ENCODE results near the gene BCAM. TPM values are rescaled to one million over a fixed set of nuclear protein-coding genes. Genes with fewer than 3 reads are reported as not detected.

Gene BCAM
- polyA plus RNA-seq, 4 donors = 457 to 754 (median 572) TPM

Other genes starting within 250 kb of the BCAM start
- 1 to 10 TPM in 3 of 4 donors, under 1 TPM in 1; 0.55 to 1.7 (median 1.0) TPM for gene IGSF23, start 195.5 kb upstream of the BCAM start, polyA plus RNA-seq (ENCODE audit: insufficient read length in 4 of 4)
- gene PVR, start 165.2 kb upstream of the BCAM start, polyA plus RNA-seq (ENCODE audit: insufficient read length in 4 of 4) = 10 to 100 TPM; 30.0 to 36.1 (median 31.7) TPM
- 10 to 100 TPM in 3 of 4 donors, 1 to 10 TPM in 1; 9.4 to 16.3 (median 14.4) TPM for gene CEACAM19, start 137.6 kb upstream of the BCAM start, polyA plus RNA-seq (ENCODE audit: insufficient read length in 4 of 4)
- gene CEACAM16, start 110.0 kb upstream of the BCAM start, polyA plus RNA-seq (ENCODE audit: insufficient read length in 4 of 4) = not detected
- gene BCL3, start 60.4 kb upstream of the BCAM start, polyA plus RNA-seq (ENCODE audit: insufficient read length in 4 of 4) = 10 to 100 TPM in 1 of 4 donors, 1 to 10 TPM in 3; 5.6 to 10.2 (median 6.2) TPM
- gene CBLC, start 31.2 kb upstream of the BCAM start, polyA plus RNA-seq (ENCODE audit: insufficient read length in 4 of 4) = 1 to 10 TPM; 4.3 to 7.4 (median 5.7) TPM
- 100 to 1,000 TPM; 149 to 180 (median 159) TPM for gene NECTIN2, start 37.2 kb downstream of the BCAM start, polyA plus RNA-seq (ENCODE audit: insufficient read length in 4 of 4)
- gene TOMM40, start 82.2 kb downstream of the BCAM start, polyA plus RNA-seq (ENCODE audit: insufficient read length in 4 of 4) = 10 to 100 TPM; 44.7 to 54.6 (median 47.6) TPM
- 100 to 1,000 TPM; 261 to 604 (median 299) TPM for gene APOE, start 96.7 kb downstream of the BCAM start, polyA plus RNA-seq (ENCODE audit: insufficient read length in 4 of 4)
- 10 to 100 TPM; 10.5 to 12.5 (median 11.2) TPM for gene APOC1, start 105.5 kb downstream of the BCAM start, polyA plus RNA-seq (ENCODE audit: insufficient read length in 4 of 4)
- not detected for gene APOC4, start 133.1 kb downstream of the BCAM start, polyA plus RNA-seq (ENCODE audit: insufficient read length in 4 of 4)
- 10 to 100 TPM in 2 of 4 donors, 1 to 10 TPM in 2; 6.2 to 14.9 (median 9.6) TPM for gene APOC2, start 136.9 kb downstream of the BCAM start, polyA plus RNA-seq (ENCODE audit: insufficient read length in 4 of 4)
- 100 to 1,000 TPM; 107 to 127 (median 121) TPM for gene CLPTM1, start 146.3 kb downstream of the BCAM start, polyA plus RNA-seq (ENCODE audit: insufficient read length in 4 of 4)
- 1 to 10 TPM; 5.2 to 7.7 (median 5.9) TPM for gene RELB, start 192.4 kb downstream of the BCAM start, polyA plus RNA-seq (ENCODE audit: insufficient read length in 4 of 4)
- 10 to 100 TPM; 55.8 to 63.3 (median 59.1) TPM for gene CLASRP, start 229.9 kb downstream of the BCAM start, polyA plus RNA-seq (ENCODE audit: insufficient read length in 4 of 4)